Brain microvascular endothelial cell (primary cell): Measurements from ENCODE around the gene DUSP5.
A peak's percentile ranks its signal among the peaks of the same experiment; 100 is the strongest.
"Not testable (repeated sequence)": the region's sequence is repeated elsewhere in the genome, so short reads cannot be mapped to it uniquely, and the experiment has no call there.

Source experiments
- DNase-seq: peaks from one replicate; pipeline ENCODE4 v3.0.0-alpha.2; 2020
- H3K27ac ChIP-seq: fragments of 250-450 bp; sonication (Bioruptor Pico); 2 replicates; pipeline ENCODE4 v1.5.1; 2020; ENCODE audit warnings: mild to moderate bottlenecking, moderate library complexity
- H3K27me3 ChIP-seq: fragments of 250-450 bp; sonication (Bioruptor Pico); replicated peaks from 2 replicates; pipeline ENCODE4 v1.5.1; 2020; ENCODE audit warnings: mild to moderate bottlenecking
- H3K36me3 ChIP-seq: fragments of 250-450 bp; sonication (Bioruptor Pico); replicated peaks from 2 replicates; pipeline ENCODE4 v1.5.1; 2020; ENCODE audit warnings: mild to moderate bottlenecking
- H3K4me3 ChIP-seq: 2 replicates; pipeline ENCODE4 v1.5.1; 2011; ENCODE audit warnings: low read depth, mild to moderate bottlenecking, control low read depth, low read length, moderate library complexity
- in situ Hi-C: cut with HindIII; loops from 2 replicates; pipeline ENCODE4 v1.10.0; 2017; ENCODE audit warnings: low sequenced_read_pairs, low pct_ligation_motif_present
- TF ChIP-seq, protein P1 (sequence below): IDR thresholded peaks from 2 replicates; pipeline ENCODE4 v1.5.1; 2011; ENCODE audit warnings: low read depth, mild to moderate bottlenecking, moderate library complexity, low read length, control low read depth, inconsistent platforms; ENCODE audit errors: missing control alignments

DUSP5 gene

DNA sequence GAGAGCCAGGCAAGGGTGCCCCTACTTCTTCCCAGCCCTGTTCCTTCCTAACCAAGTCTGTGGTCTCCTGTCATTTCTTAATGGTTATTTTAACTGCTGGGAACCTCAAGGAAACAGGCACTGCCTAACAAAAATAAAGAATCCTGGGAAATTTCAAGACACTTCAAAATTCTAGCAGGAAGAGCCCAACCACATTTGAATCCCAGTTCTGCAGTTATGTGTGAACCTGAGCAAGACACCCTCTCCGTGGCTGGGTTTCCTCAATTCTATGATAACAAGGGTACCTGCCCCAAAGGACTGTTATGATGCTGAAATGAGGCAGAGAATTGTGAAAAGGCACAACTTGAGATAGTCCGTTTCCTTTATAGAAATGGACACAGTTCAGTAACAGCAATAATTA lies 36.2 kb upstream of the DUSP5 start:
- TF ChIP-seq, protein P1, sequence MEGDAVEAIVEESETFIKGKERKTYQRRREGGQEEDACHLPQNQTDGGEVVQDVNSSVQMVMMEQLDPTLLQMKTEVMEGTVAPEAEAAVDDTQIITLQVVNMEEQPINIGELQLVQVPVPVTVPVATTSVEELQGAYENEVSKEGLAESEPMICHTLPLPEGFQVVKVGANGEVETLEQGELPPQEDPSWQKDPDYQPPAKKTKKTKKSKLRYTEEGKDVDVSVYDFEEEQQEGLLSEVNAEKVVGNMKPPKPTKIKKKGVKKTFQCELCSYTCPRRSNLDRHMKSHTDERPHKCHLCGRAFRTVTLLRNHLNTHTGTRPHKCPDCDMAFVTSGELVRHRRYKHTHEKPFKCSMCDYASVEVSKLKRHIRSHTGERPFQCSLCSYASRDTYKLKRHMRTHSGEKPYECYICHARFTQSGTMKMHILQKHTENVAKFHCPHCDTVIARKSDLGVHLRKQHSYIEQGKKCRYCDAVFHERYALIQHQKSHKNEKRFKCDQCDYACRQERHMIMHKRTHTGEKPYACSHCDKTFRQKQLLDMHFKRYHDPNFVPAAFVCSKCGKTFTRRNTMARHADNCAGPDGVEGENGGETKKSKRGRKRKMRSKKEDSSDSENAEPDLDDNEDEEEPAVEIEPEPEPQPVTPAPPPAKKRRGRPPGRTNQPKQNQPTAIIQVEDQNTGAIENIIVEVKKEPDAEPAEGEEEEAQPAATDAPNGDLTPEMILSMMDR, result no peak
- Histone ChIP-seq H3K27me3 (no peaks in the 10 kb centered on the region), H3K4me3 (no peak overlapping the region), H3K27ac (no peak overlapping the region), H3K36me3 (no peaks in the 10 kb centered on the region)
- DNase-seq, result no peak
- in situ Hi-C loops, result no loop called here

DNA sequence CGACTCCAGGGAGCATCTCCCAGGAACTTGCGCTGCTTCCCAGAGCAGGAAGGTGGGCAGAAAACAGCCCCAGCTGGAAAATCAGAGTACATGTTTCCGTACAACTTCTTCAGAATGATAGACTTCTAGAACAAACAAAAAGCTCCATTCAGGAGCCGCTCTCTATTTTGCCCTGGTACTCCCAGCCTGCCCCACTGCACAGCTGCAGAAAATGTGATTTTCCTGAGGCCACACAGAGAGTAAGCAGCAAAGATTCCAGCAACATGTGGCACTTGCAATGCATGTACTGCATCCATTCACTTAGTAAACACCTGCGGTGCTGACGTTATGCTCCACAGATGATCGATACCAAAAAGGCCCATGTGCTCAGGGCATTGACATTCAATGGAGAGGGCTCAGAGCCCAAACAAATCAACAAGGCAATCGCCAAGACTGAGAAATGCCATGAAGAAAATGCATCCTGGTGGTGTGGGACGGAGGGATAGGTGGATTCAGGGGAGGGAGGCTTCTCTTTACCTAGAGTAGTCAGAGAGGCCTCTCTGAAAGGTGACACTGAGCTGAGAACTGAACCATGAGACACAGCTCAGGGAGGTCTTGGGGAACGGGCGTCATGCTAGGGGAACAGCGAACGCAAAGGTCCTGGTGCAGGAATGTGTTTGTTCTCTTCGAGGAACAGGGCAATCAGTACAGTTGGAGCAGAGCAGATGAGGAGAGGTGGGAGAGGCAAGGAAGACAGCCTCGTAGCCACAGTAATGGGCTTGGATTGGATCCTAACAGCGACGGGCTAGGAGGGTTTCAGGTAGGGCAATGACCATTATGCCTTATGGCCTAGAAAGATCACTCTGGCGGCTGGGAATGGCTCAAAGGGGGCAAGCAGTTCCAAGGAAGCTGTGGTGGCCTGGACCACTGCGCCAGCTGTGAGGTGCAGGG lies 35.3 kb upstream of the DUSP5 start:
- TF ChIP-seq, protein P1, result no peak
- in situ Hi-C loops, result no loop called here
- no peaks in the 10 kb centered on the region for H3K27me3 ChIP-seq

DNA sequence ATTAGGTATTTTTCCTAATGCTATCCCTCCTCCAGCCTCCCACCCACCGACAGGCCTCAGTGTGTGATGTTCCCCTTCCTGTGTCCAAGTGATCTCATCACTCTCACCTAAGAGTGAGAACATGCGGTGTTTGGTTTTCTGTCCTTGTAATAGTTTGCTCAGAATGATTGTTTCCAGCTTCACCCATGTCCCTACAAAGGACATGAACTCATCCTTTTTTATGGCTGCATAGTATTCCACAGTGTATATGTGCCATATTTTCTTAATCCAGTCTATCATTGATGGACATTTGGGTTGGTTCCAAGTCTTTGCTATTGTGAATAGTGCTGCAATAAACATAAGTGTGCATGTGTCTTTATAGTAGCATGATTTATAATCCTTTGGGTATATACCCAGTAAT lies 29.4 kb upstream of the DUSP5 start:
- H3K4me3 ChIP-seq, H3K27me3 ChIP-seq, H3K27ac ChIP-seq, DNase-seq, in situ Hi-C loops, H3K36me3 ChIP-seq: not testable (repeated sequence)

More for the DNA sequence above, 35.3 kb upstream of the DUSP5 start:
- DNase-seq, result no peak
- no peak overlapping the region for H3K4me3 ChIP-seq
- no peak overlapping the region for H3K27ac ChIP-seq
- H3K36me3 ChIP-seq, result no peaks in the 10 kb centered on the region

DNA sequence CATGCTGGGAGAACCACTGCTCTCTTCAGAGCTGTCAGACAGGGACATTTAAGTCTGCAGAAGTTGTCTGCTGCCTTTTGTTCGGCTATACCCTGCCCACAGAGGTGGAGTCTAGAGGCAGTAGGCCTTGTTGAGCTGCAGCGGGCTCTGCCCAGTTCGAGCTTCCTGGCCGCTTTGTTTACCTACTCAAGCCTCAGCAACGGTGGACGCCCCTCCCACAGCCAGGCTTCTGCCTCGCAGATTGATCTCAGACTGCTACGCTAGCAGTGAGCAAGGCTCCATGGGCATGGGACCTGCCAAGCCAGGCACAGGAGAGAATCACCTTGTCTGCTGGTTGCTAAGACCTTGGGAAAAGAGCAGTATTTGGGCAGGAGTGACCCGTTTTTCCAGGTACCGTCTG lies 27.2 kb upstream of the DUSP5 start:
- H3K27ac ChIP-seq, DNase-seq, H3K36me3 ChIP-seq, in situ Hi-C loops, H3K27me3 ChIP-seq, H3K4me3 ChIP-seq: not testable (repeated sequence)

DNA sequence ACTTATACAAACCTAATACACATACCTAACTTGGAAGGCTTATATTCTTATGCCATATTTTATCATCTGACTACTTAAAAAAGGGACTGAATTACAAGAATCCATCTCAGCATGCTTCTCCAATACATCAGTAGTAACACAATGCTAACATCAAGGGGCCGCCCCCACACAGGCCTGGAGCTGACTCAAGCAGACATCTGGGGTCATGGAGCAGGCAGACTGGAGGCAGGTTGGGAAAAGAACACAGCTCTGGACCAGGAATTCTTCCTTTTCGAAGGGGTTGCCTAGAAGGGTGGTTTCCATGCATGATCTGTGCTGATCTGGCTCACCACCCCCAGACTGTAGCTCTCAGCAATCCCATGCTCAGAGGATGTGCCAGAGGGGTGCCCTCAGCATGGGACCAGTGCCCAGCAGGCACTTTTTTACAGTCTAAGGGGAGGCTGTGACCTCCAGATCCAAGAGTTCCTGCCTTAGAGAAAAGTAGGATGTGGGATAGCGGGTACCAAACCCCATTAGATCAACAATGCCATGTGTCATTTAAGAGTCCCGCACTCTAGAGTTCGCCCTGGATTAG lies 26.1 kb upstream of the DUSP5 start:
- no peak overlapping the region for H3K4me3 ChIP-seq
- DNase-seq, result peak; percentile 85
- in situ Hi-C loops, result no loop called here
- no peaks in the 10 kb centered on the region for H3K36me3 ChIP-seq
- no peak overlapping the region for H3K27ac ChIP-seq
- TF ChIP-seq, protein P1, result no peak
- H3K27me3 ChIP-seq, result no peaks in the 10 kb centered on the region

DNA sequence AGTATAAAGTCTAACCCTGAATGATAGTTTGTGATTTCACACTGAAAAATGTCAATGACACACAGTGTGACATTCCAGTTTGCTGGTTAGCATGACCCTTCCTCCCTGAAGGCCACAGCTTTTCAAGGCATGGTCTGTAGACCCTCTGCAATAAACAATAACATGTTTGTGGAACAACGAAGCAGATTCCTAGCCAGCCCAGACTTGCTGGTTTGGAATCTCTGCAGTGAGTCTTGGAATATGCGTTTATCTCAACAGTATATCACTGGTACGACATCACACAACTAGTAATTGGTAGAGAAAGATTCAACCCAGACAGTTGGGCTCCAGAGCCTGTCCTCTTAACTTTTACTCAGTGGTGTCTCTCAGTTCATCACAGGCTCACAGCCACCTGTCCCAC lies 23.7 kb upstream of the DUSP5 start:
- TF ChIP-seq, protein P1, result no peak
- H3K36me3 ChIP-seq, result no peaks in the 10 kb centered on the region
- DNase-seq, result no peak
- H3K27me3 ChIP-seq, result no peaks in the 10 kb centered on the region
- H3K27ac ChIP-seq, result no peak overlapping the region
- in situ Hi-C loops, result no loop called here
- H3K4me3 ChIP-seq, result no peak overlapping the region
